Pancreas (tissue), 10 donors: ENCODE measurements around the gene GANC. TPM values are rescaled to one million over a fixed set of nuclear protein-coding genes. Genes with fewer than 3 reads are reported as not detected.

ENCODE experiments used
- ATAC-seq, 4 donors: fragments of 200-7000 bp; cut with Tn5 transposase; one replicate each; pipeline versions ENCODE4 v1.8.0 to v1.9.1; 2020; ENCODE audit warnings: mild to moderate bottlenecking in 4 of 4, moderate library complexity in 4 of 4
- DNase-seq, 6 donors: peaks; one replicate each; pipeline ENCODE4 v3.0.0-alpha.2; 2020
- FAIRE-seq: peaks from 2 replicates; lab custom pipeline; 2012; peaks lifted over from hg19 to GRCh38; lab: Jason Lieb, UNC
- H3K27ac ChIP-seq, 4 donors: fragments of 200-600 bp; sonication (generic); 1 replicate in 3 of 4; 2 replicates in 1 of 4; pipeline versions ENCODE4 v1.5.0 to v1.8.0; 2020
- H3K27me3 ChIP-seq, 4 donors: fragments of 200-600 bp; one replicate each; pipeline ENCODE4 v1.8.0; 2021
- H3K36me3 ChIP-seq, 3 donors: fragments of 200-600 bp; sonication (generic) in 1 of 3; one replicate each; pipeline versions ENCODE4 v1.5.0 to v1.8.0; 2020 to 2021
- H3K4me1 ChIP-seq, 3 donors: fragments of 200-600 bp; one replicate each; pipeline ENCODE4 v1.8.0; 2021
- H3K4me3 ChIP-seq, 4 donors: fragments of 200-600 bp; sonication (generic) in 2 of 4; one replicate each; pipeline versions ENCODE4 v1.5.0 to v1.8.0; 2020 to 2021
- H3K9me3 ChIP-seq, 4 donors: fragments of 200-600 bp; one replicate each; pipeline ENCODE4 v1.8.0; 2021
- CTCF ChIP-seq, 4 donors: fragments of 200-600 bp; sonication (generic) in 3 of 4; IDR thresholded peaks; one replicate each; pipeline versions ENCODE4 v1.5.0 to v1.8.0; 2021; ENCODE audit warnings: antibody characterized with exemption in 4 of 4
- WGBS, 2 donors: extraction: QIAGEN DNeasy Blood & Tissue Kit; methylation state at CpG; one replicate each; pipeline ENCODE4 v1.1.7; 2013; 5-methylcytosine and 5-hydroxymethylcytosine counted together
- intact Hi-C, 3 donors: fragments of 100-400 bp; cut with DNase I; formaldehyde crosslinking; loops; one replicate each; pipeline versions ENCODE4 v1.11.1 to v1.14.2; 2022
- polyA plus RNA-seq, 2 donors: library from polyadenylated mRNA; stranded (reverse); fragments of 200-250 nt; gene quantifications; one replicate each; pipeline ENCODE4 v1.2.3, GENCODE V29; 2013
- total RNA-seq, 6 donors: library from RNA; stranded (reverse); fragmentation: NEBNext Ultra II Directional in 4 of 6; extraction: Animal tissue kit (Norgen Biotek cat#: 25700) in 4 of 6; gene quantifications; one replicate each; pipeline versions ENCODE4 v1.2.1 to v1.2.4, GENCODE V29; 2021 to 2023
- donor health status: healthy with polysubstance abuse.
- donor health status: DM: no; HTN: no; CAD: no; lungs with moderate emphysema.
- donor health status: DM: no; HTN: no; CAD: no.
- donor health status: control.
- donor health status: control.
- donor health status: Bipolar disorder and iron deficiency.
- donor health status: DM: yes; HTN: yes; CAD: no.
- donor health status: DM: no; HTN: no; CAD: no.
- donor health status: DM: no; HTN: no; CAD: no.
- donor health status: DM: yes; HTN: yes; CAD: no.

The GANC gene
- total and polyA plus RNA-seq, 8 donors = 6.9 to 21.1 (median 10.1) TPM

- 79 to 85% methylated on average over 5 of the region's 5 CpGs for WGBS, 2 donors
- no peak for ATAC-seq
Observed at GRCh38 chr15:42356851-42357250, 83.8 kb downstream of the GANC start.

DNA sequence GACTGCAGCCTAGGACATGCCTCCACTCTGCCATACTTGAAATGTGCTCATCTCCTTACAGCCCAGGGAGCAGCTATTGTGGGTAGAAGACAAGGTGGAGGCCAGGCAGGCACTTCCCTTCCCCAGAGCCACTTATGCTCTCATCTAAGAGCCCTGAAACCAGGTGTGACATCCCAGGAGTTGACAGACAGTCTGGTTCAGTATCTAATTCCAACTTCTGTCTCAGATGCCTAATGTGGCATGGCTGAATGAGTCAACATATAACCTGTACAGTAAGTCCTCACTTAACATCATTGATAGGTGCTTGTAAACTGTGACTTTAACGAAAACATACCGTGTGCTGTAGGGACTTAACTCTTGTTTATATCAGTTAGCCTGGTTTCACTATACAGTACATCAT is 85.1 kb downstream of the GANC start:
- no peak for DNase-seq
- ATAC-seq = no peak
- Histone ChIP-seq H3K27me3 (no peaks in the 10 kb centered on the region), H3K4me1 (no peaks in the 10 kb centered on the region), H3K4me3 (no peak overlapping the region), H3K27ac (no peak overlapping the region), H3K36me3 (peaks cover 0 to 16% (median 0%) of the 10 kb centered on the region in 3 donors), H3K9me3 (no peaks in the 10 kb centered on the region)
- intact Hi-C loops = no loop called here
- 85 to 97% methylated on average over 2 of the region's 2 CpGs for WGBS, 2 donors
- TF ChIP-seq CTCF (IDR thresholded peaks at IDR 0.05) = no peak
- FAIRE-seq = no peak

More at GRCh38 chr15:42356851-42357250, 83.8 kb downstream of the GANC start:
- DNase-seq (no peak), FAIRE-seq (no peak)
- H3K9me3 ChIP-seq = no peaks in the 10 kb centered on the region
- H3K27ac ChIP-seq = no peak overlapping the region
- TF ChIP-seq CTCF (IDR thresholded peaks at IDR 0.05) = no peak
- H3K27me3 ChIP-seq = no peaks in the 10 kb centered on the region
- intact Hi-C loops = no loop called here
- no peak overlapping the region for H3K4me3 ChIP-seq
- H3K36me3 ChIP-seq = peaks cover 0 to 20% (median 4%) of the 10 kb centered on the region in 3 donors
- no peaks in the 10 kb centered on the region for H3K4me1 ChIP-seq

DNA sequence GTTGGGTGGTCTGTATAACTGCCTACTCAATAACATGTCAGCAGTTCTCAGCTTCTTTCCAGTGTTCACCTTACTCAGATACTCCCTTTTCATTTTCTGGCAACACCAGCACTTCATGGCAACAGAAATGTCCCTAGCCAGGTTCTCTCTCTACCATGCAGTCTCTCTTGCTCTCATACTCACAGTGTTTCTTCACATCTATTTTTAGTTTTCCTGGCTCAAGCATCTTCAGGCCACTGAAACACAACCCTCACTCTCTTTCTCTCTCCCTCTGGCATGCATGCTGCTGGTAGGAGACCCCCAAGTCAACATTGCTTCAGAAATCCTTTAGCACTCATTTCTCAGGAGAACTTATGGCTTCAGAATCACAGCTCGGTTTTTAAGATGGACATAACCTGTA is 86.2 kb downstream of the GANC start, which contains the start of gene CAPN3:
CAPN3 (plus strand) TSS at position 253 of the 400 bp plus-strand sequence. CDS start 305 bp downstream, outside the sequence.
- no peak for TF ChIP-seq CTCF (IDR thresholded peaks at IDR 0.05)
- intact Hi-C loops = no loop called here
- H3K27ac ChIP-seq = no peak within 1 kb of the TSS
- H3K27me3 ChIP-seq = no peaks in the 10 kb centered on the region
- no peak for DNase-seq
- 76 to 85% methylated on average over 1 of the region's 1 CpG for WGBS, 2 donors
- H3K4me3 ChIP-seq = no peak within 1 kb of the TSS
- no peak for FAIRE-seq
- H3K4me1 ChIP-seq = no peaks in the 10 kb centered on the region
- no peak for ATAC-seq
- no peaks in the 10 kb centered on the region for H3K9me3 ChIP-seq
- peaks cover 0 to 5% (median 0%) of the 10 kb centered on the region in 3 donors for H3K36me3 ChIP-seq

- no peaks in the 10 kb centered on the region for H3K9me3 ChIP-seq
- TF ChIP-seq CTCF (IDR thresholded peaks at IDR 0.05) = no peak
- H3K27me3 ChIP-seq = no peaks in the 10 kb centered on the region
- no peaks in the 10 kb centered on the region for H3K4me1 ChIP-seq
- no peak overlapping the region for H3K4me3 ChIP-seq
- ATAC-seq (no peak), DNase-seq (no peak), FAIRE-seq (no peak)
- H3K27ac ChIP-seq = no peak overlapping the region
- intact Hi-C loops = no loop called here
- peaks cover 0 to 5% (median 0%) of the 10 kb centered on the region in 3 donors for H3K36me3 ChIP-seq
- 85 to 88% methylated on average over 7 of the region's 7 CpGs for WGBS, 2 donors
Observed at GRCh38 chr15:42359985-42360384, 87.0 kb downstream of the GANC start.

DNA sequence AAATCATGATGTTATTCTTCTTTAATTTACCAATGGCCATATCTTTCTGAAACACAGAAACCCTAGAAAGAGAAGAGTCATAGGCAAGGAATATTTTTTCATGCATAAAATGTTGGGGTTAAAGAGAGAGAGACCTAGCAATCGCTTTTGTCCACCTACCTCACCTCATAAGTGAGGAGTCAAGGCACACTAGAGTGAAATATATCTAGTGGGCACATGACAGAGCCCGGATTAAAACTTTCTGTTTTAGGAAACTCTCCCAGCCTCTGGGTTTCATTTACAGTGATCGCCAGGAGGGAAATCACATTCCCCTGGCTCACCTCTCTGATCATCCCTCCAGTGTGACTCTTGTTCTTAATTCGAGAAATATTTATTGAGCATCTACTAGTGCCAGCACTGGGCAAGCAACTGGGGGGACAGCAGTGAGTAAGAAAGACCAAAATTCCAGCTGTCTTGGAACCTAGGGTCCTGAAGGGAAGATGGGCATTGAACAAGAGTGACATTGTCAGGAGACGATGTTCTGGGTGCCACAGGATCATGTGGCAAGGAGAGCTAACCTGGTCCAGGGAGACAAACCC is 87.6 kb downstream of the GANC start:
- no peak overlapping the region for H3K4me3 ChIP-seq
- no peak overlapping the region for H3K27ac ChIP-seq
- WGBS, 2 donors = 90 to 94% methylated on average over 5 of the region's 5 CpGs
- H3K36me3 ChIP-seq = peaks cover 0 to 5% (median 0%) of the 10 kb centered on the region in 3 donors
- H3K9me3 ChIP-seq = no peaks in the 10 kb centered on the region
- FAIRE-seq (no peak), ATAC-seq (no peak), DNase-seq (no peak)
- intact Hi-C loops = no loop called here
- no peak for TF ChIP-seq CTCF (IDR thresholded peaks at IDR 0.05)
- H3K27me3 ChIP-seq = no peaks in the 10 kb centered on the region
- H3K4me1 ChIP-seq = no peaks in the 10 kb centered on the region
